ENCODE measurements around the gene GRSF1.

DNA sequence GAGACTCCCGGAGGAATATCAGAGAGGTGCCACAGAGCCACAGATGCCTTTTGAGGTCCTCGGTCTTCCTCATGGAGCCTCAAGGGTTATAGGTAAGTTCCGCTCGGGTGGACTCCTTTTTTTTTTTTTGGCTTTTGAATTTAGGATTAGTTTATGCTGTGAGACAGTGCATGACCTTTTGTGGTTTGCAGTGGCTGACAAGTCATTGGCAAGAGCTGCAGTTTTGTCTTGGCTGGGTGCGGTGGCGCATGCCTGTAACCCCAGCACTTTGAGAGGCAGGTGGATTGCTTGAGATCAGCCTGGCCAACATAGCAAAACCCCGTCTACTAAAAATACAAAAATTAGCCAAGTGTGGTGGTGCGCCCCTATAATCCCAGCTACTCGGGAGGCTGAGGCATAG lies 4.5 kb upstream of the GRSF1 start:
- no peak for TF ChIP-seq POLR2A (IDR thresholded peaks at IDR 0.05)
- TF ChIP-seq POLR2AphosphoS5 (IDR thresholded peaks at IDR 0.05), result no peak
- TF ChIP-seq, protein P1, sequence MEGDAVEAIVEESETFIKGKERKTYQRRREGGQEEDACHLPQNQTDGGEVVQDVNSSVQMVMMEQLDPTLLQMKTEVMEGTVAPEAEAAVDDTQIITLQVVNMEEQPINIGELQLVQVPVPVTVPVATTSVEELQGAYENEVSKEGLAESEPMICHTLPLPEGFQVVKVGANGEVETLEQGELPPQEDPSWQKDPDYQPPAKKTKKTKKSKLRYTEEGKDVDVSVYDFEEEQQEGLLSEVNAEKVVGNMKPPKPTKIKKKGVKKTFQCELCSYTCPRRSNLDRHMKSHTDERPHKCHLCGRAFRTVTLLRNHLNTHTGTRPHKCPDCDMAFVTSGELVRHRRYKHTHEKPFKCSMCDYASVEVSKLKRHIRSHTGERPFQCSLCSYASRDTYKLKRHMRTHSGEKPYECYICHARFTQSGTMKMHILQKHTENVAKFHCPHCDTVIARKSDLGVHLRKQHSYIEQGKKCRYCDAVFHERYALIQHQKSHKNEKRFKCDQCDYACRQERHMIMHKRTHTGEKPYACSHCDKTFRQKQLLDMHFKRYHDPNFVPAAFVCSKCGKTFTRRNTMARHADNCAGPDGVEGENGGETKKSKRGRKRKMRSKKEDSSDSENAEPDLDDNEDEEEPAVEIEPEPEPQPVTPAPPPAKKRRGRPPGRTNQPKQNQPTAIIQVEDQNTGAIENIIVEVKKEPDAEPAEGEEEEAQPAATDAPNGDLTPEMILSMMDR (IDR thresholded peaks at IDR 0.05), result no peak

Measured in upper lobe of left lung (tissue), 4 donors.